Stimulated activated CD4-positive, alpha-beta T cell treated with anti-CD3 and anti-CD28 coated beads, Interleukin-4, amount 100 ng/mL, for 4 hours (primary cell): ENCODE measurements around the gene GPER1.
"Not testable (repeated sequence)": the region's sequence is repeated elsewhere in the genome, so short reads cannot be mapped to it uniquely, and the experiment has no call there.

Experiments used
- DNase-seq, 2 experiments: peaks; one replicate each; pipeline ENCODE4 v3.0.0-alpha.2; 2020

The GPER1 gene

GRCh38 chr7:1071731-1072254 is 16.1 kb upstream of the GPER1 start:
- no peak for DNase-seq

GRCh38 chr7:1073142-1073977 is 14.6 kb upstream of the GPER1 start:
- DNase-seq: no peak

DNA sequence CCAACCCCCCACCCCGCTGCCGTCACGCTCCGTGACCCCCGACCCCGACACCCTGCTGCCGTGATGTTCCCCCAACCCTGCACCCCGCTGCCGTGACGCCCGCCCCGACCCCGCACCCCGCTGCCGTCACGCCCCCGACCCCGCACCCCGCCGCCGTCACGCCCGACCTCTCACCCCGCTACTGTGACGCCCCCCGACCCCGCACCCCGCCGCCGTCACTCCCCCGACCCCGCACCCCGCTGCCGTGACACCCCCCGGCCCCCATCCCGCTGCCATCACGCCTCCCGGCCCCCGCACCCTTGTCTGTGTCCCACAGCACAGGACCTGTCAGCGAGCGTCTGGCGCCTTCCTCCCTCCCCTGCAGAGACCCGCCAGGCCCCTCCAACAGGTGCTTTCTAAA is 13.9 kb upstream of the GPER1 start:
- not testable (repeated sequence) for DNase-seq

GRCh38 chr7:1074593-1075431 is 13.1 kb upstream of the GPER1 start:
- no peak for DNase-seq

GRCh38 chr7:1076184-1077072 is 11.5 kb upstream of the GPER1 start:
- DNase-seq: no peak

DNA sequence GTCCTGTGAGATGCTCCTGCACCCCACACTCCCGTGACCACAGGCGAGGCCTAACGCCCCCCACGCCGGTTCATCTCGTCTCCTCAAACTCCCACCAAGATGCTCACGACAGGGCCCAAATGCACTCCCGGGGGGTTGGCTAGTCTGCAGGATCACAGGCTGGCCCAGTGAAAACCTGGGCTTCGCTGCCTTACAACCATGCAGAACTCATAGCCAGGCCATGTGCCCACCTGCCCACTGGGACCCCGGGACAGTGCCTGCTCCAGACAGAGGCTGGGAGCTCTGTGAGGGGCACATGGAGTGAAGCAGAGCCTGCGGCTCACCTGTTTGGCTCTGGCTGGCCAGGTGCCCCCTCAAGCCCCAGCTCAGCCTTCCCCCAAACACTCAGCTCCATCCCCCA is 9.4 kb upstream of the GPER1 start:
- no peak for DNase-seq

GRCh38 chr7:1078985-1079384 is 8.9 kb upstream of the GPER1 start:
- no peak for DNase-seq

- no peak for DNase-seq
These were observed 8.4 kb upstream of the GPER1 start for GRCh38 chr7:1079546-1079945.

GRCh38 chr7:1080252-1080920 is 7.5 kb upstream of the GPER1 start:
- DNase-seq: no peak

DNA sequence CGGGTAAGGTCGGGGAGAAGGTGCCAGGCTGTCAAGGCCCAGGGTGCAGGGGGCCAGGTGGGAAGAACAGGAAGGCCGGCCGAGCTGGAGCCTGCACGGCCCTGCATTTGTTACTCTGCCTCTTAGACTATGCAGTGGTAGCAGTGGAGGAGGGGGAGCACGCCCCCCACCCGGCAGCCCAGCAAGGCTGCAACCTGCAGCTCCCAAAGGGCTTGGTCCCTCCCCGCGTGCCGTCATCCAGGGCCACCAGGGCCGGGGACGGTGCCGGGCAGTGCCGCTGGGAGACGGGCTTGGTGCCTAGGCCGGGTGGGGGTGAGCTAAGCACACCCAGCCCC is 7.0 kb upstream of the GPER1 start:
- DNase-seq: no peak

GRCh38 chr7:1081336-1081735 is 6.6 kb upstream of the GPER1 start:
- DNase-seq: no peak

DNA sequence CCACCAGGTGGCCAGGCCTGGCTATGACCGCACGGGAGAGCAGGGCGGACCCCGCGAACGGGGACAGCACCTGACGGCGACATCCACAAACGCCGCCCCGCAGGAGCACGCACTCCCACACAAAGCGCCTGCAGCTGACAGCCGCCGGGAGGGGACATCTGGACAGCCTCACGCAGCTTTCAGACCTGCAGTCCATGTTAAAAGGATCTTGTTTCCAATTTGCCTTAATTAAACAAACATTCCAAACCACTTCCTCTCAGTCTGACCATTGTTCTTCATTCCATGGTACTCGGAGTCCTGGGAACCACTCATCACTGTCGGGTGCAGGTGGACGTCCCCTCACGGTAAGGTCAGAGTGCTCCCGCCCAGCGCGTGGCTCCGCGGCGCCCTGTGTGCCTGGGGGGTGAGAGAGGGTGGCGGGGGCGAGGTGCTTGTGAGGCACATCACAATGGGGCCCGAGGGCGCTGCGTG is 5.9 kb upstream of the GPER1 start:
- no peak for DNase-seq

DNA sequence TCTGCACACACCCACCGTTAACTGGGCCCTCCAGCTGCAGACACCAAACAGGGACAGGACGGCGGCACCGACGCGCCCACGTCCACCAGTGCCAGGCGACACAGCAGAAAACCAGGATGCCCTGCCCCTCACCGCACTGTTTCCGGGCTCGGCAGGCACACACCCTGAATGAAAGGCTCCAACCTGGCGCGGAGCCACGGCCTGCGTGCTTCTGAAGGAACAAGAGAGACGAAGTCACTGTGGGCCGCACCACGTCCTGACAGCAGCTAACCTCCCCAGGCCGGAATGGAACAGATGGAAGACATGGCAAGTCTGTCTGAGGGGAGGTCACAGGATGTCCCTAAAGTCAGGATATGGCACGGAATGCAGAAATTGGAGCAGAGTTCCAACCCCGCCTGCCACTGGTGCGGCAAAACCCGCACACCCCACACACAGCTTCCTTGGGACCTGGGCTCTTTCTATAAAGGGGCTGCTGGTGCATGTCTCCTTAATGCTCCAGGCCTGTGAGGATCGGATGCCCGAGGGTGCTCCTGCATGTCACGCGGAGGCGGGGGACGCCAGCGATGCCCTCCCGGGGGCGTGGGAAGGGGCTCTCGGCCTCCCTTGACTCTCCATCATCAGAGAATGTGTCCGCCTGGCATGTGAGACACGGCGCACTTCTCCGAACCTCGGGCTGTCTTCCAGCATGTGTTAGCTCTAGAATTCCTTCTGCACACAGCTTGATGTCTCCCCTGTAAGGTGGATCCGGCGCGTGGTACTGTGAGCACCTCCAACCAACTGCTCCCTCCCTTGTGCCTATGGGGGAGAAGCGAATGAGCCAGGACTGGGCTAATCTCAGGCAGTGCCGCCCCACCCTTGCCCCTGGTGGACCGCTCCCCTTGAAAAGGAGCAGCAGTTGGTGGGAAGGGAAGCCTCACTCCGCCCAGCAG is 3.9 kb upstream of the GPER1 start:
- DNase-seq: no peak

DNA sequence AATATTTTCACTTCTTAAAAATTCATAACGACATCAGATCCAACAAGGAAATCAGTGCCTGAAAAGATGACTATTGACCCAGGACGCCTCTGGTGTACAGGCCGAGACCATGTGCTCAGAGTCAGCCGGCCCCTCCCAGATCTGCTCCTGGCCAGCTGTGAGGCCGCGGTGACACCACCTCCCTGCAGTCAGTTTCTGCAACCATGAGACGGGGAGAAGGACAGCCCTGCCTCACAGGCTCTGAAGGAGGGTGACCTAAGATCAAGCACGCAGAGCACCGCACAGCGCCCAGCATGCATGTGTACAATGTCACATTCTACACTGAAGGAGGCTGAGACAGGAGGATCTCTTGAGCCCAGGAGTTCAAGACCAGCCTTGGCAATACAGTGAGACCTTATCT is 2.6 kb upstream of the GPER1 start:
- DNase-seq: no peak

DNA sequence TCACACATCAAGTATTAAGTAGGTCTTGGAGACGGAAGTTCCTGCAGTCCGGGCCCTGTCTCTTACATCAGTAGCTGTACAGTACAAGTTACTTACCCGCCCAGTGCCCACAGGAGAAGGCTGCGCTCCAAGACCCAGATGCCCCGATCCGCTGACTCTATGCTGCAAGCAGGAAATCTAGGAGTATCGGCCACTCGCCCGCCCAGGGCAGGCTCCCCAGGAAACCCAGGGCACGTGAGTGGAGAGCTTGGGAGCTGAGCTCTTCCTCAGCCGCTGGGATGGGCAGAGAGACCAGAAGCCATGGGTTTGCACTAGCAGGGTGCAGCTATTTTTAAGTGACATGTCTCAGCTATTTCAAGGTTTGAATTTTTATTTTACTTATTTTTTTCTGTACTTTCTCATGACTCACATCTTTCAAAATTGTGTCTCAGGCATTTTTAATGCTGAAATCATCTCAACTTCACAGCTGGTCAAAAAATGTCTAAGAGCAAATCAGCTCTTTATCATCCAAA is 1.9 kb upstream of the GPER1 start:
- no peak for DNase-seq

DNA sequence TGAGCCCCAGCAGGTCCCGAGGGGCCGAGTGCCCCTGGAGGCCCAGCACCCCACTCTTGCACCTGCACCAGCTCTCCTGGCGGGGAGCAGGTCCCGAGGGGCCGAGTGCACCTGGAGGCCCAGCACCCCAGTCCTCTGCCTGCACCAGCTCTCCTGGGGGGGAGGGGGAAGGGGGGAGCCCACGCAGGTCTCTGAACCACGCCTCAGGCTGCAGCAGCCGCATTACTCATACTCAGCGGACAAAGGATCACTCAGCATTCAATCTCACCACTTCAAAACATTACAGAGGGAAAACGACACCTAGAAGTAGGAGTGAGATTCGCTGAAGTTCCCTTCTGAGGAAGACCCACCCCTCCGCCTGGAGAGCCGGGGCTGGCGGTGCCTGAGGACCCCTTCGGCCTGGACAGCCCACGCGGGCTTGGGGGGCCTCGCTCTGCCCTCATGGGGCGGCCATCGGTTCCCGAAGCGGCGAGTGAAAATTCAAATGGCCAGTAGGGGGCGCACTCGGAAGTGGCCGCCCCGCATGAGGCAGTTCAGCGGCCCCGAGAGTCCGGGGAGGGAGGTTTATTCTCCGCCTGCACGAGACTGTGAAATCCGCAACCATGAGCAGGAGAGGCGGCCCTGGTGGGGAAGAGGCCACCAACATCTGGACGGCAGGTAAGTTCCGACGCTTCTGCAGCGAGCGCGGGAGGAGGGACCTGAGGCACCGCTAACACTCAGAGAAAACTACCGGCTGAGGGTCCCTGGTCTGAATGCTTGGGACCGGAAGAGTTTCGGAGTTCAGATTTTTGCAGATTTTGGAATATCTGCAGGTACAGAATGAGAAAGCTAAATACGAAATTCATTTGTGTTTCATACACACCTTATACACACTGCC is 1.1 kb upstream of the GPER1 start:
- peak; percentile 55 to 70 for DNase-seq

DNA sequence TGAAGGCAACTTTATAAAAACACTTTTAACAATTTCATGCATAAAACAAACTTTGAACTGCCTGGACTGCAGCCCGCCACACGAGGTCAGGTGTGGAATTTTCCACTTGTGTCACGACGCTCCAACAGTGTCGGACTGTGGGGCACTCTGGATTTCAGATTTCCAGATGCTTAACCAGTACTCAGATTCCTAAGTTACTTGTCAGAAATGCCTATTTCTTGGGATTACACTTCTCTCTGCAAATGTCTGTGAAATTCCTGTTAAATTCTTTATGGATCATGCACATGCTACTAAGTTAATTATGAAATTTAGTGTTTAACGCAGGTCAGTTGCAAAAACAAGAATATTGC is 473 bp upstream of the GPER1 start:
- no peak for DNase-seq

- DNase-seq: no peak
These were observed 2.3 kb downstream of the GPER1 start for GRCh38 chr7:1090236-1090635.

GRCh38 chr7:1090686-1091643 is 3.1 kb downstream of the GPER1 start:
- no peak for DNase-seq
